Endothelial cell of umbilical vein (primary cell): Measurements from ENCODE around the gene NT5DC4. TPM values are rescaled to one million over a fixed set of nuclear protein-coding genes. Genes with fewer than 3 reads are reported as not detected.
A peak's percentile ranks its signal among the peaks of the same experiment; 100 is the strongest.

Source experiments
- BruUV-seq: library from RNA; stranded (reverse); fragments of 400-500 nt; replicated peaks from 2 replicates; lab custom pipeline; 2021; lab: Mats Ljungman, UMichigan
- CTCF ChIA-PET: fragments of 300-600, 350-600 bp; sonication (Branson Sonifier 250); formaldehyde crosslinking; loops from one replicate; lab custom pipeline; 2021; ENCODE audit warnings: antibody characterized with exemption, inconsistent platforms; lab: Charles Lee
- POLR2A ChIA-PET: fragments of 300-600, 350-600 bp; sonication (Branson Sonifier 250); formaldehyde crosslinking; loops from one replicate; lab custom pipeline; 2021; ENCODE audit warnings: antibody characterized with exemption, inconsistent platforms; lab: Charles Lee
- DNase-seq: peaks from one replicate; pipeline ENCODE4 v3.0.0-alpha.2; 2011; ENCODE audit warnings: low read depth, low spot score
- FAIRE-seq: peaks from 2 replicates; lab custom pipeline; 2011; peaks lifted over from hg19 to GRCh38; lab: Jason Lieb, UNC
- H2AFZ ChIP-seq: 2 replicates; pipeline ENCODE4 v1.6.0; 2012; ENCODE audit warnings: low read depth, low read length, control low read depth, inconsistent platforms
- H3K27ac ChIP-seq: 2 replicates; pipeline ENCODE4 v1.5.1; 2011; ENCODE audit warnings: low read depth, mild to moderate bottlenecking, control low read depth, low read length, moderate library complexity; ENCODE audit not compliant: insufficient read depth
- H3K27me3 ChIP-seq, 2 experiments: 2 replicates each; pipeline versions ENCODE4 v1.6.0 to v1.6.1; 2011; ENCODE audit warnings: low read length in 2 of 2, mixed read lengths in 1 of 2; ENCODE audit not compliant: control insufficient read depth in 2 of 2, insufficient read depth in 2 of 2
- H3K36me3 ChIP-seq, 2 experiments: 2 replicates in 1 of 2; 3 replicates in 1 of 2; pipeline ENCODE4 v1.5.1; 2011; ENCODE audit warnings: low read length in 2 of 2, mild to moderate bottlenecking in 1 of 2, moderate library complexity in 1 of 2; ENCODE audit not compliant: control insufficient read depth in 2 of 2, insufficient read depth in 2 of 2; ENCODE audit errors: extremely low read depth in 1 of 2
- H3K4me1 ChIP-seq: 3 replicates; pipeline ENCODE4 v1.5.1; 2011; ENCODE audit warnings: mild to moderate bottlenecking, low read length; ENCODE audit not compliant: control insufficient read depth, insufficient read depth; ENCODE audit errors: extremely low read depth
- H3K4me2 ChIP-seq: 2 replicates; pipeline ENCODE4 v1.6.1; 2011; ENCODE audit warnings: low read length, control low read depth, mixed read lengths; ENCODE audit not compliant: insufficient read depth
- H3K4me3 ChIP-seq, 3 experiments: fragments of 200-600 bp in 1 of 3; sonication (generic), shearing (Covaris generic) in 1 of 3; replicated peaks in 1 of 3; 2 replicates each; pipeline ENCODE4 v1.5.1; 2011 to 2016; ENCODE audit warnings: control low read depth in 3 of 3, low read length in 3 of 3, mild to moderate bottlenecking in 2 of 3, inconsistent platforms in 1 of 3, low read depth in 1 of 3, moderate library complexity in 1 of 3; ENCODE audit not compliant: insufficient read depth in 1 of 3
- H3K79me2 ChIP-seq: 2 replicates; pipeline ENCODE4 v1.6.0; 2012; ENCODE audit warnings: low read length, inconsistent platforms; ENCODE audit not compliant: control insufficient read depth, insufficient read depth
- H3K9ac ChIP-seq: replicated peaks from 2 replicates; pipeline ENCODE3; 2011; ENCODE audit warnings: low read length, control low read depth; ENCODE audit not compliant: insufficient read depth; ENCODE audit errors: extremely low read depth
- H3K9me1 ChIP-seq: replicated peaks from 3 replicates; pipeline ENCODE4 v1.6.0; 2011; ENCODE audit warnings: mild to moderate bottlenecking, low read length; ENCODE audit not compliant: control insufficient read depth, insufficient read depth; ENCODE audit errors: extremely low read depth
- H3K9me3 ChIP-seq: replicated peaks from 2 replicates; pipeline ENCODE4 v1.5.1; 2012; ENCODE audit warnings: low read length, inconsistent platforms; ENCODE audit not compliant: control insufficient read depth, insufficient read depth
- H4K20me1 ChIP-seq: replicated peaks from 2 replicates; pipeline ENCODE3; 2011; ENCODE audit warnings: mild to moderate bottlenecking, low read length; ENCODE audit not compliant: control insufficient read depth, insufficient read depth; ENCODE audit errors: extremely low read depth
- CTCF ChIP-seq, 2 donors: IDR thresholded peaks; 1 replicate in 1 of 2; 2 replicates in 1 of 2; pipeline ENCODE4 v1.5.1; 2011; ENCODE audit warnings: low read length in 2 of 2, mild to moderate bottlenecking in 2 of 2, moderate library complexity in 2 of 2, control low read depth in 1 of 2, inconsistent platforms in 1 of 2, low read depth in 1 of 2; ENCODE audit not compliant: insufficient read depth in 1 of 2; ENCODE audit errors: extremely low read depth in 1 of 2
- EZH2 ChIP-seq: IDR thresholded peaks from 2 replicates; pipeline ENCODE4 v1.6.1; 2012; ENCODE audit warnings: borderline replicate concordance, low read depth, mild to moderate bottlenecking, moderate library complexity, low read length, inconsistent platforms; ENCODE audit not compliant: severe bottlenecking
- MAX ChIP-seq: IDR thresholded peaks from 2 replicates; pipeline ENCODE4 v1.6.1; 2011; ENCODE audit not compliant: insufficient read depth, insufficient read length
- POLR2A ChIP-seq: IDR thresholded peaks from 2 replicates; pipeline ENCODE4 v1.6.1; 2012; ENCODE audit warnings: low read depth, mild to moderate bottlenecking, control low read depth, low read length
- POLR2AphosphoS5 ChIP-seq: IDR thresholded peaks from 2 replicates; pipeline ENCODE4 v1.6.1; 2012; ENCODE audit warnings: low read depth, mild to moderate bottlenecking, control low read depth, low read length, moderate library complexity; ENCODE audit not compliant: insufficient read depth
- dilution Hi-C: fragments of 300-500 bp; cut with MboI; formaldehyde crosslinking; loops from one replicate; pipeline ENCODE4 v1.15.0; 2019; ENCODE audit warnings: low sequenced_read_pairs; ENCODE audit not compliant: extremely low pct_ligation_motif_present
- intact Hi-C: fragments of 100-400 bp; cut with micrococcal nuclease; formaldehyde crosslinking; loops from one replicate; pipeline ENCODE4 v1.10.0; 2022
- polyA plus RNA-seq, 4 experiments: library from polyadenylated mRNA; depleted of rRNA in 3 of 4; stranded (reverse) in 3 of 4; unstranded in 1 of 4; fragments of >200 nt; gene quantifications; 2 replicates each; pipeline versions ENCODE4 v1.2.1 to v1.2.3, GENCODE V29; 2011 to 2012; ENCODE audit warnings: missing spikeins in 1 of 4
- total RNA-seq: library from RNA; stranded (reverse); gene quantifications from 2 replicates; pipeline ENCODE4 v1.2.3, GENCODE V29; 2021

NT5DC4 gene
- total and polyA plus RNA-seq, 2 donors (not counting 3 experiments of a cell fraction or from before 2014, with no cell fraction given): not detected

- DNase-seq (peak; percentile 62), FAIRE-seq (peak; percentile 46)
- TF ChIP-seq POLR2AphosphoS5 (no peak), CTCF (IDR thresholded peaks at IDR 0.05; ENCODE audit: extremely low read depth in 1 of 2, insufficient read depth in 1 of 2, low read depth in 1 of 2, low read length in 2 of 2) (no peak), POLR2A (no peak), MAX (no peak), EZH2 (no peak)
- peak overlapping the region; percentile 26 for H2AFZ ChIP-seq
- no peaks in the 10 kb centered on the region for H3K9me1 ChIP-seq
- ChIA-PET POLR2A (no interaction called here), CTCF (interaction anchor here (0.9 to 3.6 kb wide), 7 partner anchors 9 to 159 kb away, joined by 3 to 14 read pairs (median 6); no protein-coding TSS in a partner anchor)
- H3K4me2 ChIP-seq: peak overlapping the region; percentile 80
- no peaks in the 10 kb centered on the region for H3K79me2 ChIP-seq
- H3K4me1 ChIP-seq: peaks cover 42% of the 10 kb centered on the region
- no peaks in the 10 kb centered on the region for H4K20me1 ChIP-seq
- no peak overlapping the region for H3K9ac ChIP-seq
- H3K36me3 ChIP-seq: no peaks in the 10 kb centered on the region
- no peaks in the 10 kb centered on the region for H3K27me3 ChIP-seq
- dilution Hi-C loops: no loop called here
- no peaks in the 10 kb centered on the region for H3K9me3 ChIP-seq
- no TSS peak for BruUV-seq
- no peak overlapping the region for H3K4me3 ChIP-seq
- H3K27ac ChIP-seq: peak overlapping the region; percentile 73
- intact Hi-C loops: no loop called here
Measured at GRCh38 chr2:112783187-112783714, 62.4 kb downstream of the NT5DC4 start.
